HG02798 (cell line): ENCODE results near the gene RASSF4.

Experiments
- ATAC-seq: cut with Tn5 transposase; IDR thresholded peaks from one replicate; pipeline ENCODE4 v1.9.1; 2021; ENCODE audit warnings: mild to moderate bottlenecking; ENCODE audit not compliant: unreplicated experiment, poor library complexity

Gene RASSF4

GRCh38 chr10:44959247-44960087 lies at the start of gene RASSF4:
TSS of gene RASSF4 (plus strand) at chr10:44959802. CDS start at chr10:44970203, 10,401 bp downstream.
- ATAC-seq: peak; percentile 96

- no peak for ATAC-seq
Measured at GRCh38 chr10:44909910-44910309, 49.7 kb upstream of the RASSF4 start.

- ATAC-seq: no peak
Measured at GRCh38 chr10:44910602-44911001, 49.0 kb upstream of the RASSF4 start.

GRCh38 chr10:44911081-44911540 lies 48.5 kb upstream of the RASSF4 start, which contains the start of gene TMEM72:
TSS of gene TMEM72 (plus strand) at chr10:44911337. CDS start at chr10:44911513, 176 bp downstream.
- ATAC-seq: no peak

- no peak for ATAC-seq
Measured at GRCh38 chr10:44911951-44912350, 47.7 kb upstream of the RASSF4 start.

GRCh38 chr10:44913350-44914081 lies 46.1 kb upstream of the RASSF4 start:
- no peak for ATAC-seq

- no peak for ATAC-seq
Measured at GRCh38 chr10:44914891-44915290, 44.7 kb upstream of the RASSF4 start.

- ATAC-seq: no peak
Measured at GRCh38 chr10:44916429-44916828, 43.2 kb upstream of the RASSF4 start.

- ATAC-seq: no peak
Measured at GRCh38 chr10:44917848-44918247, 41.8 kb upstream of the RASSF4 start.

- ATAC-seq: no peak
Measured at GRCh38 chr10:44920252-44920651, 39.4 kb upstream of the RASSF4 start.

GRCh38 chr10:44921061-44921460 lies 38.5 kb upstream of the RASSF4 start:
- ATAC-seq: no peak

GRCh38 chr10:44921506-44921905 lies 38.1 kb upstream of the RASSF4 start:
- ATAC-seq: no peak

GRCh38 chr10:44922021-44922420 lies 37.6 kb upstream of the RASSF4 start:
- no peak for ATAC-seq

GRCh38 chr10:44922796-44923545 lies 36.6 kb upstream of the RASSF4 start:
- no peak for ATAC-seq

GRCh38 chr10:44923611-44924010 lies 36.0 kb upstream of the RASSF4 start:
- no peak for ATAC-seq

GRCh38 chr10:44924261-44925040 lies 35.2 kb upstream of the RASSF4 start:
- ATAC-seq: no peak

GRCh38 chr10:44925224-44925623 lies 34.4 kb upstream of the RASSF4 start:
- ATAC-seq: no peak

- no peak for ATAC-seq
Measured at GRCh38 chr10:44925811-44926750, 33.5 kb upstream of the RASSF4 start.
